Hepatocyte (in vitro differentiated cells): Measurements from ENCODE around the gene ATP1A2.

Experiments used
- EZH2phosphoT487 ChIP-seq: fragments of 200-600 bp; sonication (generic); IDR thresholded peaks from one replicate; pipeline ENCODE4 v1.6.1; 2018; ENCODE audit warnings: antibody characterized with exemption, mild to moderate bottlenecking, low read depth, moderate library complexity; ENCODE audit not compliant: unreplicated experiment, severe bottlenecking
- TF ChIP-seq, protein P1 (sequence below): fragments of 200-600 bp; sonication (generic); IDR thresholded peaks from 2 replicates; pipeline ENCODE4 v1.5.1; 2016; ENCODE audit warnings: antibody characterized with exemption, mild to moderate bottlenecking; ENCODE audit not compliant: poor library complexity

DNA sequence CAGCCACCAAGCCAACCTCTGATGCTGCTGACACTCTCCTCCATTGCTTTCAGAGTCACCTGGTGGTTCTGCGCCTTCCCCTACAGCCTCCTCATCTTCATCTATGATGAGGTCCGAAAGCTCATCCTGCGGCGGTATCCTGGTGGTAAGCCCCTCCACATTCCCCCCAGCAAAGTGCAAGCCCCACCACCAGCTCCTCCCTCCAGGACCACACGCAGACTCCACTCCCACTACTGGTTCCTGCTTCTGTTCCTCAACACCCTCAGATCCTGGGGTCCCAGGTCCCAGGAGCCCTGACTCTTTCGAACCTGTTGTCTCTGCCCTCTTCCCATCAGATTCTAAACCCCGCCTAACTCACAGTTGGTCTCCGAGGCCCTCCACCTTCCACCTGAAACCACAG, 24.3 kb downstream of the ATP1A2 start:
- TF ChIP-seq, protein P1, sequence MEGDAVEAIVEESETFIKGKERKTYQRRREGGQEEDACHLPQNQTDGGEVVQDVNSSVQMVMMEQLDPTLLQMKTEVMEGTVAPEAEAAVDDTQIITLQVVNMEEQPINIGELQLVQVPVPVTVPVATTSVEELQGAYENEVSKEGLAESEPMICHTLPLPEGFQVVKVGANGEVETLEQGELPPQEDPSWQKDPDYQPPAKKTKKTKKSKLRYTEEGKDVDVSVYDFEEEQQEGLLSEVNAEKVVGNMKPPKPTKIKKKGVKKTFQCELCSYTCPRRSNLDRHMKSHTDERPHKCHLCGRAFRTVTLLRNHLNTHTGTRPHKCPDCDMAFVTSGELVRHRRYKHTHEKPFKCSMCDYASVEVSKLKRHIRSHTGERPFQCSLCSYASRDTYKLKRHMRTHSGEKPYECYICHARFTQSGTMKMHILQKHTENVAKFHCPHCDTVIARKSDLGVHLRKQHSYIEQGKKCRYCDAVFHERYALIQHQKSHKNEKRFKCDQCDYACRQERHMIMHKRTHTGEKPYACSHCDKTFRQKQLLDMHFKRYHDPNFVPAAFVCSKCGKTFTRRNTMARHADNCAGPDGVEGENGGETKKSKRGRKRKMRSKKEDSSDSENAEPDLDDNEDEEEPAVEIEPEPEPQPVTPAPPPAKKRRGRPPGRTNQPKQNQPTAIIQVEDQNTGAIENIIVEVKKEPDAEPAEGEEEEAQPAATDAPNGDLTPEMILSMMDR: no peak
- no peak for TF ChIP-seq EZH2phosphoT487
